GM18909 (cell line): ENCODE data around the gene NR6A1.

Source experiments
- ATAC-seq: cut with Tn5 transposase; IDR thresholded peaks from one replicate; pipeline ENCODE4 v1.9.1; 2021; ENCODE audit warnings: mild to moderate bottlenecking; ENCODE audit not compliant: unreplicated experiment, poor library complexity

The NR6A1 gene

DNA sequence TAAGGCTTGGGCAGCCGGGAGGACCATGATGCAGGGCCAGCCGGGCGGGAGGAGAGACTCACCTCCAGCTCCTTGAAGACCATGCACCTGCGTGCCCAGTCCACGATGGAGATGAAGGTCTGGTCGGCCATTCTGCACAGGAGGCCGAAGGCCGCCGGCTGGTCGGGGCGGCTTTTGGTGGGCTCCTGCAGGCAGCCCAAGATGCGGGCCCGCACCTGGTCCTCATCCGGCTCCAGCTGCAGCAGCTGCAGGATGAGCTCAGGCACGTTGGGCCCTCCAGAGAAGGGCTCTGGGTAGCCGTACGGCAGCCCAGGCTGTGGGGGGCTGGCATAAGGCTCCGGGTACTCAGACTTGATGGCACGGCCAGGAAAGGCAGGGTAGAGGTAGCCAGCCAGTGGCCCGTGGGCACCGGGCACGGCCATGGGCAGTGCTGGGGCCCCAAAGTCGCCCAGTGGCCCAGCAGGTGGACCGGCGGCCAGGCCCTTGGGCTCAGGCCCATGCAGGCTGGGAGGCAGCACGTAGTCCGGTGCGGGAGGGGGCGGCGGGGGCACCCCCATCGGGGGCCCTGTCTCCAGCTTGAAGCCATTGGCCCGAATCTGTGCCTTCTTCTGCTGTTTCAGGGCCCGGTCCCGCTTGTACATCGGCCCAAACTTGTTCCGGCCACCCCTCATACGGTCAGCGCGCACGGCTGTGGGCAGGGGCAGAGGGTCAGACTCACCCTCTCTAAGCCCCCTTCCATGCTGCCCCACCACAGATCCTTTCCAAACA, 270.9 kb downstream of the NR6A1 start:
- no peak for ATAC-seq

DNA sequence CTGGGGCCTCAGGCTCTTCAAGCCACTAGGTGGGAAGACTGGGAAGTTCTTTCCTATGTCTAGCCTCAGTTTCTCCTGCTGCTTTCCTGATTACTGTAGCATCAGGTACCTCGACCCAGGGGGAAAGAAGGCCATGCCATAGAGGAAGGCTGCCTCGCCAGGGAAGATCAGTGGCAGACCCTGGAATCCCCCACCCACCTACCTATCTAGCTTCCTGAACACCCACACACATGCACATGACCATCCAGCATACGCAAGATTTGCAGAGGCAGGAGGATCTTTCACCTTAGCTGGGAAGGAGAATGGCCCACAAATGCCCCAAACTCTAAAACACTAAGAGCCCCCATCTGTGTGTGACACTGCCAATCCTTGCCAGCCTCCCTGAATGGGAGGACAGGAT, 271.9 kb downstream of the NR6A1 start:
- no peak for ATAC-seq

DNA sequence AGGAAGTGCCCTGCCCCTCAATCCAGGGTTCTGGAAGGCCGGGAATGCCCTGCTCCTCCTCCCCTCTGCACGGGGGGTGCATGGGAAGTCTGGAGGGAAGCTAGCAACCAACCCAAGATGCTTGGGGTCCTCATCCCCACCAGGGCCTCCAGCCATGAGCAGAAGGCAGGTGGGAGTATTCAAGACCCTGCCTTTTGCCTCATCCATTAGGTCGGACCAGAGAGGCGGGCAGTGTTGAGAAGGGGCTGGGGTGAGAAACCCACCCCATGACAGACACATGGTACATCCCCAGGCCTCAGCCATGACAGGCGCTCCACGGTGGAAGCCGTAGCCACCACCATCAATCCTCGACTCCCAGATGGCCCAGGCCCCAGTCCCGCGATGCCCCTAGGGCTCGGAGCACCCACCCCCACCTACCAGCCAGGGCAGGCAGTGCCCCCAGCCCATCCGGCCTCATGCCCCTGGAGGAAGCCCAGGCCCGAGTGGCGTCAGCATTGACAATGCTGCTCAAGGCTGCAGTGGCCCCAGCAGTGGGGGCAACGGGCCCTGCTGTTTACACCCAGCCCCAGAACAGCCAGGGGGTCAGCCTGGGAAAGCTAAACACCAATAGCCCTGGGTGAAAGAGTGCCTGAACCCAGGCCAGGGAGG, 272.5 kb downstream of the NR6A1 start:
- no peak for ATAC-seq

- no peak for ATAC-seq
These were observed 273.1 kb downstream of the NR6A1 start for GRCh38 chr9:124498040-124498439.

DNA sequence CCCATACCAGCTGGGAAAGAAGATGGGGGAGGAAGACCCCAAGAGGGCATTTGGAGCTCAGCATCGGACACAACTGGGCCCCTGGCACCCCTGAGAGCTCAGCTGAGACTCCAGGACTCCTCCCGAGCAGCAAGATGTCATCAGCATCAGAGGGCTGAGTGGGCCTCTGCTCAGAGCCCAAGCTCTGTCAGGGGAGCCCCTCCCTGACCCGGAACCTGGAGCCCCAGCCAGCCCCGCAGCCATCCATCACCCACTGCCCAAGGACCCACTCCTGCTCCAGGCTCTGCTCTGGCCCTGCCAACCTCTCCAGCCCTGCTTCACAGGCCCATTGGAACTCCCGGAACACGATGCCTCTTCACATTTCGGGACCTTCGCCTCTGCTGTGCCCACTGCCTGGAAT, 273.7 kb downstream of the NR6A1 start:
- ATAC-seq: no peak

DNA sequence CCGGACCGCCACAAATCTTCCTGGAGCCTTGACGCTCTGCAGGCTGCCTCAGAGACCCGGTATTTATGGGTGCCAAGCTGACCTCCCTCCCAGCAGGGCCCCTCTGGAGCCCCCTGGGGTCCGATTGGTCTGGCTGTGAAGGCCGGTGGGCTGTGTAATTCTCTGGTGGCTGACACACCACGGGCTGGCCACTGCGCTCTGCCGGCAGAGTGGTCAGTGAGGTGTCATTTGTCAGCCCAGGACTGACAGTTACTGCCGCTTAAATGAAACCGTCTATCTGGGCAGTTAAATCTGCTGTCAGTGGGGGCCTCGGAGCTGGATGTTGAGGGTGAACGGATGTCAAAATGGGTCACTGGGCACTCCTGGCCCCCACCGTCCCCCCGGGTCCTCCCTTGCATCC, 274.6 kb downstream of the NR6A1 start:
- ATAC-seq: no peak

GRCh38 chr9:124496075-124496449, 275.0 kb downstream of the NR6A1 start:
- ATAC-seq: no peak

GRCh38 chr9:124495126-124496074, 275.7 kb downstream of the NR6A1 start:
- ATAC-seq: no peak

- peak; percentile 42 for ATAC-seq
These were observed 277.2 kb downstream of the NR6A1 start for GRCh38 chr9:124493794-124494479.

- ATAC-seq: no peak
These were observed 277.9 kb downstream of the NR6A1 start for GRCh38 chr9:124493218-124493617.

- ATAC-seq: no peak
These were observed 278.3 kb downstream of the NR6A1 start for GRCh38 chr9:124492818-124493217.

- ATAC-seq: no peak
These were observed 279.8 kb downstream of the NR6A1 start for GRCh38 chr9:124491049-124491975.

GRCh38 chr9:124490004-124490403, 281.1 kb downstream of the NR6A1 start:
- ATAC-seq: no peak

DNA sequence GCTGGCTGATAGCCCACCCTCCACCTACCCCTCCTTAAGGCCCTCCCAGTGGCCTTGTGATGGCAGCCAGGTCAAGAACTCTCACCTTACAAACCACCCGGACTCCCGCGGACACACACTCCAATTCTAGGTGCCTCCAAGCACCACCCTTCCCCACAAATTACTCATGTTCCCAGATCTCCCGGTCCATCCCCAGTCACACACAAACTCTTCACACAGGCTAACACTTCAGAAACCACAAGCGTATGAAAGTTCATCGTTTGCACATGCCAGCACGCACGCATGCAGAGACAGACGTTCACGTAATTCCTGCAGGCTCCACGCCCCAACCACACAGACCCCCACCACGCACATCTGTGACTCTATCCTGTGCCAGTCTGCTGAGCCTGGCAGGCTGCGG, 281.9 kb downstream of the NR6A1 start:
- ATAC-seq: no peak

DNA sequence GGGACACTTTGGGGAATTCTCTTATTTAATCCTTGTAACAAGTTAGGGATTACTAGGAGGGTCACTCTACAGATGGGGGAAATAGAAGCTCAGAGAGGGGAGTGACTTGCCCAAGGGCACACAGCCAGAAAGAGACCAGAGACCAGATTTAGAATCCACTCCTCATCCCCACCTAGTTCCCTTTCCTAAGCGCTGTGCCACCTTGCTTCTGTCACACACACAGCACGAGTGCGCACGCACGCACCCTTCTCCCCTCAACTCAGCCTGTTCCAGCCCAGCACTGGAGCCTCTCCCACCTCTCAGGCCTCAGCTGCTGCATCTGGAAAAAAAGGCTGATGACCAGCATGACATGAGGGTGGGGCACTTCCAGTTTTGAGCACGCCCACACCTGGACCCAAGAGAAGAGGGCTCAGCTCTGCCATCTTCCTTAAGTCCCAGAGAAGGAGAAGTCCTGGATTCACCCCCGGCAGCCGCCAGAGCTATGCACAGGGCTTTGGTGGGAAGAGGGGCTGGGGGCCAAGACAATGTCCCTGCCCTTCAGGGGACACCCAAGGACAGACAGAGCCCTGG, 282.4 kb downstream of the NR6A1 start:
- no peak for ATAC-seq

DNA sequence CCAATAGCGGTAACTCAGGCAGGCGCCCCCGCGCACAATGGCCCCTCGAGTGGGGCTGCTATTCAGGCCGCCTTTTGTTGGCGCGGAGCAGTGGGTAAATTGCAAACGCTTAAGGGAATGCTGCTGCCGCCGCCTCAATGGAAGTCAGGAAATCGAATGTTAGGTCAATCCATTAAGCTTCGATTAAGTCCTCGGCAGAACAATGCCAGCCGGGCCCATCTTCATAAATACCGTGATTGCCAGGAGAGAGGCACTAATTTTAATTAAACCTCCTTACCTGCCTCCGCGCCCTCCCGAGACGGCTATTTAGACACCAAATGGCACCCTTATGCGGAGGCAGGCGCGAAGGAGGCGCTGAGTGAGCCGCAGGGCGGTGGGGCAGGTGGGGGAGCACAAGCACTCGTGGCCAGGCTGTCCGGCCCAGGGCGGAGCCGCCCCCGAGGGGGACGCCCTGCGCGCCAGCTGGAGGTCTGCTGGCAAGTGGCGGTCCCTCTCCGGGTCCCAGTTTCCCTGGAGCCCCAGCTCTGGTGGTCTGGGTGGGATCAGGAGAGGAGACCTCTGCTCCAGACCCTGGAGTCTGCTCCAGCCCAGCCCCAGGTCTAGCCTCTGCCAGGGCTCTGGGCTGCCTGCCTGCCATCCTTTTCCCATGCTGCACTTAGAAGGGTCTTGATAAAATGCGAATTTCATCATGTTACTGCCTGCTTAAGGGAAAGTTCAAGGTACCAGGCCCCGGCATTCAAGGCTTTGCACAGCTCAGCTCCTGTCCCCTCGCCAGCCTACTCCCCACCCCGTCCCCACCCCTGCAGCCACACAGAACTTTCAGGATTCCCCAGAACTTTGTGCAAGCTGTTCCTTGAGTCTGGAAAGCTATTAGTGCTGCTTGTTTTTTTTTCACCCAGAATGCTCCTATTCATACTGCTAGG, 283.6 kb downstream of the NR6A1 start:
- no peak for ATAC-seq

DNA sequence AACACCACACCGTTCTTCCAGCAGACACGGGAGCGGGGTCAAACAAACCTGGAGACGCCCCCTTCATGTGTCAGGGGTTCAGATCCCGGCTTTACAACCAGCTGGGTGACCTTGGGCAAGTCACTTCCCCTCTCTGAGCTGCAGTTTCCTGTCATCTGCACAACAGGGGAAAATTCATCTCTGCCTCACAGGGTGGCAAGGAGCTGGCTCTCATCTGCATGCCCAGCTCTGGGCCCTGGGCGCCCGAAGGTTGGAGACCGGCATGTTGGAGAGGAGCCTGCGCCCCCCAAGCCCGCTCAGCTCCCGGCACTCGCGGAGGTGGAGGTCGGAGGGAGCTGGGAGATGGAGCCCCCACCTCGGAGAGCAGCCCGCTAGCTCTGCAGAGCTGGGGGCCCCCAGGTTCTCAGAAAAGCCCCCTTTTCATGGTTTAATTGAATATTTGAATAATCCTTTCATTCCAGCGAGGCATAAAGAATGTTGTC, 284.3 kb downstream of the NR6A1 start:
- ATAC-seq: no peak

DNA sequence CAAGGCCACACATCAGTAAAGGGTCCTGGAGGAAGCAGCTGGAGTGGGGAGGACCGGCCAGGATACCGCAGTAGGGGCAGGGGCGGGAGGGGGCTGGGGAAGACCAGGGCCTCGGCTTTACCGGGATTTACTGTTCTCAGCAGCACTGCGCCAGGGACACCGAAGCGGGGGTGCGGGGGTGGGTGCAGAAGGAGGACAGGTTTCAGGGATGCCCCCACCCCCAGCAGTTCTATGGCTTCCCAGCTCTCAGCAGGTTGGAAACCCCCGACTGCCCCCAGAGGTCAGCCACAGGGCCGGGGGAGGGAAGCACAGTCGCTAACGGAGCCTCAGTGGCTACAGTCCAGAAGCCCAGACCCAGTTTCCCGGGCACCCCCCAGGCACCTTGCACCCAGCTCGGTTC, 285.2 kb downstream of the NR6A1 start:
- ATAC-seq: no peak
